B cell (primary cell): Measurements from ENCODE around the gene OR4N5. TPM values are rescaled to one million over a fixed set of nuclear protein-coding genes. Genes with fewer than 3 reads are reported as not detected.

Source experiments
- ATAC-seq: fragments of 200-7000 bp; cut with Tn5 transposase; one replicate; pipeline ENCODE4 v1.10.0; 2021; ENCODE audit warnings: low read depth, mild to moderate bottlenecking, moderate number of reproducible peaks, moderate library complexity
- CTCF ChIA-PET: fragments of 350-600 bp; sonication (Branson Sonifier 250); formaldehyde crosslinking; loops from one replicate; lab custom pipeline; 2021; ENCODE audit warnings: antibody characterized with exemption, inconsistent platforms; lab: Charles Lee
- POLR2A ChIA-PET: fragments of 350-600 bp; sonication (Branson Sonifier 250); formaldehyde crosslinking; loops from one replicate; lab custom pipeline; 2021; ENCODE audit warnings: antibody characterized with exemption; lab: Charles Lee
- DNase-seq: peaks from one replicate; pipeline ENCODE4 v3.0.0; 2013
- H2AFZ ChIP-seq: 2 replicates; pipeline ENCODE4 v1.6.1; 2012; ENCODE audit warnings: mild to moderate bottlenecking, low read depth, low read length; ENCODE audit not compliant: insufficient read depth, poor library complexity, severe bottlenecking
- H3K27ac ChIP-seq, 2 donors: 1 replicate in 1 of 2; 2 replicates in 1 of 2; pipeline ENCODE4 v1.5.1; 2012 to 2013; ENCODE audit warnings: low read length in 2 of 2, mild to moderate bottlenecking in 2 of 2, moderate library complexity in 1 of 2
- H3K27me3 ChIP-seq, 4 experiments: fragments of 200-600 bp in 1 of 4; sonication (generic) in 1 of 4; replicated peaks in 1 of 4; 1 replicate in 2 of 4; 2 replicates in 2 of 4; pipeline versions ENCODE4 v1.6.1 to v1.7.0; 2013 to 2016; ENCODE audit warnings: low read length in 3 of 4, mild to moderate bottlenecking in 2 of 4, mixed read lengths in 1 of 4, moderate library complexity in 1 of 4; ENCODE audit not compliant: insufficient read depth in 4 of 4, control insufficient read depth in 3 of 4; ENCODE audit errors: control extremely low read depth in 1 of 4
- H3K36me3 ChIP-seq, 2 experiments: replicated peaks in 1 of 2; 1 replicate in 1 of 2; 2 replicates in 1 of 2; pipeline versions ENCODE4 v1.6.1 to v1.7.1; 2013; ENCODE audit warnings: low read length in 1 of 2; ENCODE audit not compliant: insufficient read depth in 2 of 2, control insufficient read depth in 1 of 2; ENCODE audit errors: control extremely low read depth in 1 of 2, extremely low read depth in 1 of 2
- H3K4me1 ChIP-seq, 2 donors: fragments of 200-600 bp in 1 of 2; sonication (generic) in 1 of 2; 1 replicate in 1 of 2; 2 replicates in 1 of 2; pipeline versions ENCODE4 v1.5.1 to v1.6.1; 2013 to 2017; ENCODE audit warnings: low read length in 2 of 2; ENCODE audit not compliant: control insufficient read depth in 2 of 2, insufficient read depth in 2 of 2
- H3K4me2 ChIP-seq: replicated peaks from 2 replicates; pipeline ENCODE3; 2012; ENCODE audit warnings: mild to moderate bottlenecking, low read depth, low read length; ENCODE audit not compliant: poor library complexity, severe bottlenecking
- H3K4me3 ChIP-seq, 5 experiments: fragments of 200-600 bp in 1 of 5; sonication (generic) in 1 of 5; 1 replicate in 3 of 5; 2 replicates in 2 of 5; pipeline versions ENCODE4 v1.5.1 to v1.7.0; 2011 to 2016; ENCODE audit warnings: low read length in 4 of 5, mild to moderate bottlenecking in 4 of 5, low read depth in 2 of 5, control low read depth in 1 of 5, moderate library complexity in 1 of 5; ENCODE audit not compliant: insufficient read depth in 1 of 5; ENCODE audit errors: control extremely low read depth in 1 of 5, extremely low read depth in 1 of 5
- H3K79me2 ChIP-seq: fragments of 200-600 bp; sonication (generic); one replicate; pipeline ENCODE4 v1.6.0; 2016; ENCODE audit warnings: low read length; ENCODE audit not compliant: control insufficient read depth, insufficient read depth
- H3K9ac ChIP-seq: fragments of 200-600 bp; sonication (generic); 2 replicates; pipeline ENCODE4 v1.6.1; 2017; ENCODE audit warnings: mild to moderate bottlenecking, low read length, moderate library complexity
- H3K9me3 ChIP-seq, 3 donors: one replicate each; pipeline versions ENCODE4 v1.6.1 to v1.7.1; 2013; ENCODE audit warnings: low read length in 2 of 3; ENCODE audit not compliant: control insufficient read depth in 2 of 3, insufficient read depth in 1 of 3; ENCODE audit errors: control extremely low read depth in 1 of 3
- H4K20me1 ChIP-seq: 2 replicates; pipeline ENCODE4 v1.6.0; 2012; ENCODE audit warnings: mild to moderate bottlenecking, low read length; ENCODE audit not compliant: insufficient read depth, control insufficient read depth, poor library complexity, severe bottlenecking
- H3K27ac Mint-ChIP-seq: one replicate; pipeline ENCODE4 v1.8.0; 2021; ENCODE audit warnings: mixed read lengths
- H3K27me3 Mint-ChIP-seq: one replicate; pipeline ENCODE4 v1.8.0; 2021; ENCODE audit warnings: mixed read lengths
- H3K4me1 Mint-ChIP-seq: one replicate; pipeline ENCODE4 v1.8.0; 2021; ENCODE audit warnings: mixed read lengths
- H3K4me3 Mint-ChIP-seq: one replicate; pipeline ENCODE4 v1.8.0; 2021; ENCODE audit warnings: mixed read lengths
- H3K9me3 Mint-ChIP-seq: one replicate; pipeline ENCODE4 v1.8.0; 2022; ENCODE audit warnings: mixed read lengths; ENCODE audit not compliant: insufficient read depth
- CTCF ChIP-seq: fragments of 200-600 bp; IDR thresholded peaks from one replicate; pipeline ENCODE4 v1.8.0; 2022; ENCODE audit warnings: antibody characterized with exemption, mild to moderate bottlenecking
- EZH2 ChIP-seq: IDR thresholded peaks from 2 replicates; pipeline ENCODE4 v1.6.1; 2012; ENCODE audit warnings: borderline replicate concordance, low read depth, mild to moderate bottlenecking, moderate library complexity, low read length; ENCODE audit not compliant: insufficient read depth, poor library complexity, severe bottlenecking
- WGBS: methylation state at CpG from one replicate; pipeline ENCODE4 v1.1.5; 2013; ENCODE audit warnings: missing lambda C conversion rate; ENCODE audit not compliant: insufficient coverage; 5-methylcytosine and 5-hydroxymethylcytosine counted together
- intact Hi-C: fragments of 100-400 bp; cut with micrococcal nuclease; formaldehyde crosslinking; loops from one replicate; pipeline ENCODE4 v1.10.0; 2022
- polyA plus RNA-seq: library from polyadenylated mRNA; depleted of rRNA; stranded (reverse); fragments of >200 nt; gene quantifications from 2 replicates; pipeline ENCODE4 v1.2.3, GENCODE V29; 2012
- total RNA-seq, 2 donors: library from RNA; stranded (reverse); fragments of 120-200 nt in 1 of 2; gene quantifications; 1 replicate in 1 of 2; 2 replicates in 1 of 2; pipeline versions ENCODE4 v1.2.3 to v1.2.4, GENCODE V29; 2013 to 2022

OR4N5 gene
- total and polyA plus RNA-seq, 2 donors (not counting 1 experiment from before 2014, with no cell fraction given) = not detected

DNA sequence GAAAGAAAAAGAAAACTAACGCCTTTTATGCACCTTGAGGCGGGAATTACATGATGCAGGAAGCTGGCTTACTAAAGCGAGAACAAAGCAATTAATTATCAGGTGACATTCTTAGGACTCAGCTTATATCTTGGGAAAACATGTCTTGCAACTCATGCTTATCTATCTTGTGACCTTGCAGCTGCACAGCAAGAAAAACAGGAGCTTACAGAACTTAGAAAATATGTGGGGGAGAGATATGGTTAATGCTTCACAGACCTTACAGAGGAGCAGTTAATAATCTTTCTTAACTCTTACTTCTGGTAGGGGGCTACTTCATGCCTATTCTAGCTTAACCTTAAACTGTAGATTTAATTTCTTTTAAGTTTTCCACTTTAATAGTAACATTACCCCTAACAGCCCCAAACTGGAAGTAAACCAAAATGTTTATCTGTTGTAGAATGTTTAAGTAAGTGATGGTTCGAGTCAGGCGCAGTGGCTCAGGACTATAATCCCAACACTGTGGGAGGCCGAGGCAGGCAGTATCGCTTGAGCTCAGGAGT is 38.9 kb downstream of the OR4N5 start:
- no peak overlapping the region for H3K27ac ChIP-seq
- peaks cover 2% of the 10 kb centered on the region for H3K4me1 Mint-ChIP-seq
- no peak overlapping the region for H3K4me3 ChIP-seq
- peaks cover 15% of the 10 kb centered on the region for H3K27me3 Mint-ChIP-seq
- H4K20me1 ChIP-seq = no peaks in the 10 kb centered on the region
- ATAC-seq (no peak), DNase-seq (no peak)
- H3K4me1 ChIP-seq = no peaks in the 10 kb centered on the region
- no peaks in the 10 kb centered on the region for H3K36me3 ChIP-seq
- ChIA-PET CTCF (no interaction called here), POLR2A (no interaction called here)
- WGBS = 61% methylated on average over 5 of the region's 7 CpGs
- H3K4me2 ChIP-seq = no peak overlapping the region
- intact Hi-C loops = no loop called here
- no peak overlapping the region for H3K9ac ChIP-seq
- no peaks in the 10 kb centered on the region for H3K9me3 ChIP-seq
- no peak overlapping the region for H3K27ac Mint-ChIP-seq
- TF ChIP-seq CTCF = no peak
- TF ChIP-seq EZH2 = no peak
- no peak overlapping the region for H2AFZ ChIP-seq
- peaks cover 2% of the 10 kb centered on the region for H3K9me3 Mint-ChIP-seq
- no peaks in the 10 kb centered on the region for H3K79me2 ChIP-seq
- no peaks in the 10 kb centered on the region for H3K27me3 ChIP-seq
- no peak overlapping the region for H3K4me3 Mint-ChIP-seq

GRCh38 chr14:20179218-20179617 is 40.6 kb downstream of the OR4N5 start:
- Histone ChIP-seq H3K4me2 (no peak overlapping the region), H3K4me3 (no peak overlapping the region), H3K9me3 (no peaks in the 10 kb centered on the region), H3K27ac (no peak overlapping the region), H2AFZ (no peak overlapping the region), H3K36me3 (no peaks in the 10 kb centered on the region), H3K79me2 (no peaks in the 10 kb centered on the region), H3K27me3 (no peaks in the 10 kb centered on the region), H4K20me1 (no peaks in the 10 kb centered on the region), H3K9ac (no peak overlapping the region), H3K4me1 (no peaks in the 10 kb centered on the region)
- Mint-ChIP-seq H3K9me3 (peaks cover 2% of the 10 kb centered on the region), H3K4me3 (no peak overlapping the region), H3K27ac (no peak overlapping the region), H3K4me1 (peaks cover 2% of the 10 kb centered on the region), H3K27me3 (peaks cover 15% of the 10 kb centered on the region)
- TF ChIP-seq CTCF (no peak), EZH2 (no peak)
- ChIA-PET POLR2A (no interaction called here), CTCF (no interaction called here)
- no peak for ATAC-seq
- intact Hi-C loops = no loop called here
- DNase-seq = no peak
- 49% methylated on average over 5 of the region's 5 CpGs for WGBS
